Measurements from ENCODE around the gene FNIP2. TPM values are rescaled to one million over a fixed set of nuclear protein-coding genes. Genes with fewer than 3 reads are reported as not detected.

Gene FNIP2
- total RNA-seq, 2 donors from 2014 or later: 8.6 to 11.5 TPM

DNA sequence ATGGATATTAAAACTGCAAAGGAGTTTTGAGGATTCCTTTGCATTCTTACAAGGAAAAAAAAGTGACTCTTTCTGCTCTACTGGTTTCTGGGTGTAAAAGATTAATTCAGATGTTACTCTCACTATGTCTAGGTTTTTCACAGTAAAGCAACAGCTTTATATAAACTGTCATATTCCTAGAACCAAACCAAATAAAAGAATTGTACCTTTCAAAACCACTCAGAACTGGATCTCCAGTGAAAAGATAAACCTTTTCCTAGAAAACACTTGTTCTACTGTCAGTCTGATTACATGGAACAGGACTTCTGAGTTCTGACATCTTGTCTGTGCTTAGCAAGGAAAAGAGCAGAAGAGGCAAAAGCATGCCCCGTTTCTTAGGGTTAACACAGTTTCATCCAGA lies 40.6 kb upstream of the FNIP2 start:
- Mint-ChIP-seq H3K9me3 (no peaks in the 10 kb centered on the region), H3K4me1 (no peaks in the 10 kb centered on the region), H3K4me3 (no peak overlapping the region), H3K27me3 (ENCODE audit: insufficient read depth) (peaks cover 14% of the 10 kb centered on the region), H3K36me3 (ENCODE audit: low read depth) (no peaks in the 10 kb centered on the region), H3K27ac (no peak overlapping the region)
- Histone ChIP-seq H3K36me3 (ENCODE audit: control insufficient read depth, insufficient read depth, low read length) (no peaks in the 10 kb centered on the region), H3K27ac (ENCODE audit: low read depth, low read length) (no peak overlapping the region), H3K9ac (ENCODE audit: extremely low read depth, low read length, poor library complexity, severe bottlenecking) (no peak overlapping the region), H3K9me3 (ENCODE audit: control insufficient read depth, low read length) (no peaks in the 10 kb centered on the region), H3K27me3 (ENCODE audit: control insufficient read depth, insufficient read depth, low read length, poor library complexity, severe bottlenecking) (peaks cover 18% of the 10 kb centered on the region), H3K4me1 (ENCODE audit: control insufficient read depth, insufficient read depth, low read length) (no peaks in the 10 kb centered on the region), H3K4me3 (ENCODE audit: low read length) (no peak overlapping the region)
- TF ChIP-seq, protein P1, sequence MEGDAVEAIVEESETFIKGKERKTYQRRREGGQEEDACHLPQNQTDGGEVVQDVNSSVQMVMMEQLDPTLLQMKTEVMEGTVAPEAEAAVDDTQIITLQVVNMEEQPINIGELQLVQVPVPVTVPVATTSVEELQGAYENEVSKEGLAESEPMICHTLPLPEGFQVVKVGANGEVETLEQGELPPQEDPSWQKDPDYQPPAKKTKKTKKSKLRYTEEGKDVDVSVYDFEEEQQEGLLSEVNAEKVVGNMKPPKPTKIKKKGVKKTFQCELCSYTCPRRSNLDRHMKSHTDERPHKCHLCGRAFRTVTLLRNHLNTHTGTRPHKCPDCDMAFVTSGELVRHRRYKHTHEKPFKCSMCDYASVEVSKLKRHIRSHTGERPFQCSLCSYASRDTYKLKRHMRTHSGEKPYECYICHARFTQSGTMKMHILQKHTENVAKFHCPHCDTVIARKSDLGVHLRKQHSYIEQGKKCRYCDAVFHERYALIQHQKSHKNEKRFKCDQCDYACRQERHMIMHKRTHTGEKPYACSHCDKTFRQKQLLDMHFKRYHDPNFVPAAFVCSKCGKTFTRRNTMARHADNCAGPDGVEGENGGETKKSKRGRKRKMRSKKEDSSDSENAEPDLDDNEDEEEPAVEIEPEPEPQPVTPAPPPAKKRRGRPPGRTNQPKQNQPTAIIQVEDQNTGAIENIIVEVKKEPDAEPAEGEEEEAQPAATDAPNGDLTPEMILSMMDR (conservative IDR thresholded peaks at IDR 0.05): no peak
- WGBS, 2 experiments (ENCODE audit: insufficient coverage in 1 of 2, insufficient read length in 1 of 2): 77% methylated on average over 1 of the region's 1 CpG; no CpG with 5 or more reads in 1 of the 2 experiments
- no peak for DNase-seq

DNA sequence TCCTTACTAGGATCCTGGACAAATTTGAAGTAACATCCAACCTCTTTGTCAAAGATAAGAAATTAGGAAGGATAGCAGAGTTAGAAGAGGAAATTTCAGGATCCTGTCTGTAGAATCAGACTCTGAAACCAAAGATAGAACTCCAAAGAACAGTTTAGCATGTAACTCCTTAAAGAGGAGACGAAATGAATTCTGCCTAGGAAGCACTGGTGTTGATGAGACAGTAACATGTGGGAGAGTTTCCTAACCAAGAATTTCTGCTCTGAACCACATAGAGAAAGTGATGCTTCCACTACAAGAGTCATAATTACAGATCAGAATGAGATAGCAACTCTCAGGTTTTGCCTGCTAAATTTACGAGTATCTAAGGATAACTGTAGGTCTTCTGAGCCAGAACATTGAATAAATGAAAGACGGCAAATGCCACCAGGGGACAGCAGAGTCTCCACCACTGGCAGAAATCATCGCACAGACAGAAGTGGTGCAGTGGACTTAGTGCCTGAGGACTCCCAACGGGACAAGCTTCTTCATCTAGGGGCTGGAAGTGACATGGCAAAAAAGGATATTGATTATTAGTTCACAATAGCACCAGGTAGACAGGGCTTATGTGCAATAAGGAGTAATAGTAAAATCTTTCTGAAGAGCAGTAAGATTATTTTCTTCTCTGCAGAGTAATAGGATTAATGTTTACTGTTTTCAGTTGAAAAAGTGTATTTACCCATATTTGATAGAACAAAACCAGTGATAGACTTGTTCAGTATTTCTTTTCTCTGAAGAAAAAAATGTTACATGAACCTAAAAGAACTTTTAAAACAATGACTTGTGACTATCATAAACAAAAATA lies 38.9 kb upstream of the FNIP2 start:
- WGBS, 2 experiments (ENCODE audit: insufficient coverage in 1 of 2, insufficient read length in 1 of 2): 55 to 66% methylated on average over 4 to 5 of the region's 5 CpGs
- no peaks in the 10 kb centered on the region for H3K4me1 Mint-ChIP-seq
- no peaks in the 10 kb centered on the region for H3K4me1 ChIP-seq (ENCODE audit: control insufficient read depth, insufficient read depth, low read length)
- no peaks in the 10 kb centered on the region for H3K36me3 Mint-ChIP-seq (ENCODE audit: low read depth)
- no peaks in the 10 kb centered on the region for H3K36me3 ChIP-seq (ENCODE audit: control insufficient read depth, insufficient read depth, low read length)
- TF ChIP-seq, protein P1 (conservative IDR thresholded peaks at IDR 0.05): peak; percentile 87
- peak; percentile 84 for DNase-seq
- H3K27me3 Mint-ChIP-seq (ENCODE audit: insufficient read depth): peaks cover 14% of the 10 kb centered on the region
- H3K9ac ChIP-seq (ENCODE audit: extremely low read depth, low read length, poor library complexity, severe bottlenecking): no peak overlapping the region
- H3K27ac ChIP-seq (ENCODE audit: low read depth, low read length): no peak overlapping the region
- no peaks in the 10 kb centered on the region for H3K9me3 ChIP-seq (ENCODE audit: control insufficient read depth, low read length)
- no peak overlapping the region for H3K27ac Mint-ChIP-seq
- no peak overlapping the region for H3K4me3 Mint-ChIP-seq
- H3K9me3 Mint-ChIP-seq: no peaks in the 10 kb centered on the region
- peaks cover 18% of the 10 kb centered on the region for H3K27me3 ChIP-seq (ENCODE audit: control insufficient read depth, insufficient read depth, low read length, poor library complexity, severe bottlenecking)
- no peak overlapping the region for H3K4me3 ChIP-seq (ENCODE audit: low read length)

DNA sequence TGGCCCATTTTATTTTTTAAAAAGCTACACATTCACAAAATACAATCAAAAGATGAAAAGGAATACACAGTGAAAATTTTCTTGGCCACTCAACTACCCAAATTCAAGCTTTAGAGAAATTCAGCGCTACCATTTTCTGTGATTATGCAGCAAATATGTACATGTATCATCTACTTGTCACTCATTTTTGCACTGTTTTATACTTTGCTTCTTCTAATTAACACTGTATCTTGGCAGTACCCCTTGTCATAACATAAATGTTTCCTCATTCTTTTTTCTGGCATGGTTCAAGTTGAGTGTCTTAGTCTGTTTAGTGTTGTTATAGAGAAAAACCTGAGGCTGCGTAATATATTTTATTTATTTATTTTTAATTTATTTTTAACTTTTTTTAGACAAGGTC lies 30.0 kb upstream of the FNIP2 start:
- H3K4me3 Mint-ChIP-seq: no peak overlapping the region
- H3K9me3 ChIP-seq (ENCODE audit: control insufficient read depth, low read length): no peaks in the 10 kb centered on the region
- no peaks in the 10 kb centered on the region for H3K27me3 ChIP-seq (ENCODE audit: control insufficient read depth, insufficient read depth, low read length, poor library complexity, severe bottlenecking)
- no peak overlapping the region for H3K9ac ChIP-seq (ENCODE audit: extremely low read depth, low read length, poor library complexity, severe bottlenecking)
- H3K4me1 Mint-ChIP-seq: no peaks in the 10 kb centered on the region
- H3K27ac Mint-ChIP-seq: no peak overlapping the region
- no peaks in the 10 kb centered on the region for H3K9me3 Mint-ChIP-seq
- DNase-seq: no peak
- no peak overlapping the region for H3K27ac ChIP-seq (ENCODE audit: low read depth, low read length)
- no peaks in the 10 kb centered on the region for H3K4me1 ChIP-seq (ENCODE audit: control insufficient read depth, insufficient read depth, low read length)
- H3K36me3 ChIP-seq (ENCODE audit: control insufficient read depth, insufficient read depth, low read length): no peaks in the 10 kb centered on the region
- H3K27me3 Mint-ChIP-seq (ENCODE audit: insufficient read depth): no peaks in the 10 kb centered on the region
- no peaks in the 10 kb centered on the region for H3K36me3 Mint-ChIP-seq (ENCODE audit: low read depth)
- WGBS, 2 experiments (ENCODE audit: insufficient coverage in 1 of 2, insufficient read length in 1 of 2): 100% methylated on average over 1 of the region's 2 CpGs
- TF ChIP-seq, protein P1 (conservative IDR thresholded peaks at IDR 0.05): no peak
- no peak overlapping the region for H3K4me3 ChIP-seq (ENCODE audit: low read length)

Measured in endodermal cell (in vitro differentiated cells).